ENCODE results near the gene SLCO4A1. TPM values are rescaled to one million over a fixed set of nuclear protein-coding genes. Genes with fewer than 3 reads are reported as not detected.
"Not testable (repeated sequence)": the region's sequence is repeated elsewhere in the genome, so short reads cannot be mapped to it uniquely, and the experiment has no call there.

Gene SLCO4A1
- total RNA-seq, 4 donors from 2014 or later, result 6.7 to 22.1 (median 14.4) TPM

- no peak for DNase-seq
- Histone ChIP-seq H3K4me3 (no peak overlapping the region), H3K36me3 (no peaks in the 10 kb centered on the region), H3K27ac (peak overlapping the region in 3 of 4 donors; percentile 92 to 94 (median 94)), H3K9me3 (no peaks in the 10 kb centered on the region), H3K27me3 (peaks cover 0 to 25% (median 0%) of the 10 kb centered on the region in 4 donors), H3K4me1 (peaks cover 19 to 54% (median 45%) of the 10 kb centered on the region in 3 donors)
- WGBS, 2 donors, result 100% methylated on average over 12 of the region's 21 CpGs; no CpG with 5 or more reads in 1 of the 2 donors
- intact Hi-C loops (cut with DNase I), result no loop called here
- TF ChIP-seq, protein P1, sequence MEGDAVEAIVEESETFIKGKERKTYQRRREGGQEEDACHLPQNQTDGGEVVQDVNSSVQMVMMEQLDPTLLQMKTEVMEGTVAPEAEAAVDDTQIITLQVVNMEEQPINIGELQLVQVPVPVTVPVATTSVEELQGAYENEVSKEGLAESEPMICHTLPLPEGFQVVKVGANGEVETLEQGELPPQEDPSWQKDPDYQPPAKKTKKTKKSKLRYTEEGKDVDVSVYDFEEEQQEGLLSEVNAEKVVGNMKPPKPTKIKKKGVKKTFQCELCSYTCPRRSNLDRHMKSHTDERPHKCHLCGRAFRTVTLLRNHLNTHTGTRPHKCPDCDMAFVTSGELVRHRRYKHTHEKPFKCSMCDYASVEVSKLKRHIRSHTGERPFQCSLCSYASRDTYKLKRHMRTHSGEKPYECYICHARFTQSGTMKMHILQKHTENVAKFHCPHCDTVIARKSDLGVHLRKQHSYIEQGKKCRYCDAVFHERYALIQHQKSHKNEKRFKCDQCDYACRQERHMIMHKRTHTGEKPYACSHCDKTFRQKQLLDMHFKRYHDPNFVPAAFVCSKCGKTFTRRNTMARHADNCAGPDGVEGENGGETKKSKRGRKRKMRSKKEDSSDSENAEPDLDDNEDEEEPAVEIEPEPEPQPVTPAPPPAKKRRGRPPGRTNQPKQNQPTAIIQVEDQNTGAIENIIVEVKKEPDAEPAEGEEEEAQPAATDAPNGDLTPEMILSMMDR (IDR thresholded peaks at IDR 0.05), result no peak
- TF ChIP-seq POLR2A (IDR thresholded peaks at IDR 0.05), result no peak
These were observed 16.8 kb upstream of the SLCO4A1 start for GRCh38 chr20:62625516-62625915.

- Histone ChIP-seq H3K4me1 (peaks cover 19 to 54% (median 45%) of the 10 kb centered on the region in 3 donors), H3K27me3 (peaks cover 0 to 29% (median 0%) of the 10 kb centered on the region in 4 donors), H3K36me3 (no peaks in the 10 kb centered on the region), H3K9me3 (no peaks in the 10 kb centered on the region), H3K4me3 (no peak overlapping the region), H3K27ac (peak overlapping the region in 3 of 4 donors; percentile 92 to 94 (median 94))
- no peak for TF ChIP-seq POLR2A (IDR thresholded peaks at IDR 0.05)
- TF ChIP-seq, protein P1 (IDR thresholded peaks at IDR 0.05), result no peak
- WGBS, 2 donors, result 88 to 94% methylated on average over 3 to 5 of the region's 20 CpGs
- intact Hi-C loops (cut with DNase I), result no loop called here
- no peak for DNase-seq
These were observed 16.3 kb upstream of the SLCO4A1 start for GRCh38 chr20:62625921-62626547.

DNA sequence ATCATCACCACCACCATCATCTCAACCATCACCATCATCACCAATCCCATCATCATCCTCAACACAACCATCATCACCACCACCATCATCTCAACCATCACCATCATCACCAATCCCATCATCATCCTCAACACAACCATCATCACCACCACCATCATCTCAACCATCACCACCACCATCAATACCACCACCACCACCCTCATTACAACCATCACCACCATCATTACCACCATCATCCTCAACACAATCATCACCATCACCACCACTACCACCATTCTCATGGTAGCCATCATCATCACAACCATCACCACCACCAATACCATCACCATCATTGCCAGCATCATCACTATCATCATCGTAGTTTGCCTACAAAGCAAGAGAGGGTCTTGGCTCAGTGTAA lies 14.9 kb upstream of the SLCO4A1 start:
- intact Hi-C loops (cut with DNase I); DNase-seq; H3K4me3 ChIP-seq; H3K36me3 ChIP-seq; H3K9me3 ChIP-seq: not testable (repeated sequence)
- H3K27ac ChIP-seq, result peak overlapping the region in 3 of 4 donors; percentile 28 to 48 (median 47)
- WGBS, 2 donors, result 80 to 91% methylated on average over 1 of the region's 1 CpG
- H3K4me1 ChIP-seq, result peaks cover 19 to 40% (median 34%) of the 10 kb centered on the region in 3 donors
- H3K27me3 ChIP-seq, result peaks cover 0 to 32% (median 0%) of the 10 kb centered on the region in 4 donors

DNA sequence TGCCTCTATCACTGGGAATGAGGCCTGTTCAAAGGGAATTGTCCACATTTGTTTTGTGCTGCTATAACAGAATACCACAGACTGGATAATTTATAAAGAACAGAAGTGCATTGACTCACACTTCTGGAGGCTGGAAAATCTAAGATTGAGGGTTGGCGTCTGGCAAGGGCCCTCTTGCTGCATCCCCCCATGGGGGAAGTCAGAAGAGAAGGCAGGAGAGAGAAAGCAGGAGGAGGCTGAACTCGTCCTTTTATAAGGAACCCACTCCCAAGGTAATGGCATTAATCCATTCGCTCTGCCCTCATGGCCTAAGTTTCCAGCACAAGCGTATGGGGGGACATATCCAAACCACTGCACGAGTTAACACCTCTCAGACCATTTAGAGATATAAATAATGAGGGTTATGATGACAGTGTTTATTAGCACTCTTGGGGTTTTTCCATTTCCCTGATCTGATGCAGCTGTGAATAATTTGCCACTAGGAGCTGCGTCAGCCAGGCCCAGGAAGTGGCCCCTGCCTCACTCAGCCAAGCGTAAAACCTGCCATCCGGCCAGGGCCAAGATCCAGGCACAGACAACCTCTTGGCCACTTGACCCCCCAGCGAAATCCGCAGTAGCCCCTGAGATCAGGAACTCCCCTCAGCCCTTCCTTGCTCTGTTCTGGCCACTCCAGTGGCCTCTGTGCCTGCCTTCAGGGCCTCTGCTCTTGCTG lies 14.2 kb upstream of the SLCO4A1 start:
- Histone ChIP-seq H3K36me3 (no peaks in the 10 kb centered on the region), H3K27ac (peak overlapping the region in 3 of 4 donors; percentile 28 to 48 (median 47)), H3K9me3 (no peaks in the 10 kb centered on the region), H3K4me3 (no peak overlapping the region), H3K4me1 (peaks cover 13 to 34% (median 28%) of the 10 kb centered on the region in 3 donors), H3K27me3 (peaks cover 0 to 38% (median 0%) of the 10 kb centered on the region in 4 donors)
- intact Hi-C loops (cut with DNase I), result no loop called here
- TF ChIP-seq POLR2A (IDR thresholded peaks at IDR 0.05), result no peak
- TF ChIP-seq, protein P1 (IDR thresholded peaks at IDR 0.05), result no peak
- DNase-seq, result no peak
- WGBS, 2 donors, result 54 to 69% methylated on average over 6 to 10 of the region's 10 CpGs

DNA sequence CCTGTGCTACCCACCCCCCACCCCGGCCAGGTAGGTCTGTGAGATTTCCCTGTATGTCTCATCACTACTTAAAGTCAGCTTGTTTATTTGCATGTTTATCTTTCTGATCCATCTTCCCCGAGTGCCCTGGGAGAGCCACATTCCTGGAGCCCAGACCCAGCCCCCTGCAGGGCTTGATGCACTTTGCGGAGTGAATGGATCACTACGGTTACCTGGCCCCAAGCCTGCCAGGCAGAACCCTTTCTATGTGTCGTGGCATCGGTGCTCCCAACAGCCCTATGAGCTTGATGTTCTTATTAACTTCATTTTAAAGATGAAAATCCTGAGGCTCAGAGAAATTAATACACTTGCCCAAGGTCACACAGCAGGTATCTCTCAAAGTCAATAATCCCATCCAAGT lies 13.6 kb upstream of the SLCO4A1 start:
- Histone ChIP-seq H3K9me3 (no peaks in the 10 kb centered on the region), H3K36me3 (no peaks in the 10 kb centered on the region), H3K4me3 (no peak overlapping the region), H3K4me1 (peaks cover 6 to 27% (median 22%) of the 10 kb centered on the region in 3 donors), H3K27me3 (peaks cover 0 to 45% (median 0%) of the 10 kb centered on the region in 4 donors), H3K27ac (peak overlapping the region in 3 of 4 donors; percentile 28 to 48 (median 47))
- no peak for DNase-seq
- TF ChIP-seq, protein P1 (IDR thresholded peaks at IDR 0.05), result no peak
- TF ChIP-seq POLR2A (IDR thresholded peaks at IDR 0.05), result no peak
- intact Hi-C loops (cut with DNase I), result no loop called here
- 47 to 52% methylated on average over 6 of the region's 6 CpGs for WGBS, 2 donors

Data from esophagus squamous epithelium (tissue), 5 donors.